Brain pericyte (primary cell): ENCODE data around the gene SEMA6A.

ENCODE experiments used
- DNase-seq: peaks from one replicate; pipeline ENCODE4 v3.0.0-alpha.2; 2012; ENCODE audit warnings: low read depth, low spot score

SEMA6A gene

GRCh38 chr5:116406306-116407041 lies 168.1 kb downstream of the SEMA6A start:
- DNase-seq: no peak

- DNase-seq: no peak
Observed at GRCh38 chr5:116404792-116405191, 169.8 kb downstream of the SEMA6A start.

GRCh38 chr5:116404016-116404415 lies 170.6 kb downstream of the SEMA6A start:
- DNase-seq: no peak

- DNase-seq: no peak
Observed at GRCh38 chr5:116402235-116402634, 172.4 kb downstream of the SEMA6A start.

- DNase-seq: no peak
Observed at GRCh38 chr5:116401576-116401975, 173.0 kb downstream of the SEMA6A start.

- DNase-seq: no peak
Observed at GRCh38 chr5:116396476-116397099, 178.0 kb downstream of the SEMA6A start.

GRCh38 chr5:116395631-116396203 lies 178.9 kb downstream of the SEMA6A start:
- no peak for DNase-seq

GRCh38 chr5:116395226-116395625 lies 179.4 kb downstream of the SEMA6A start:
- no peak for DNase-seq

- no peak for DNase-seq
Observed at GRCh38 chr5:116394186-116394867, 180.3 kb downstream of the SEMA6A start.
